H1 (cell line): Measurements from ENCODE around the gene MYLK. TPM values are rescaled to one million over a fixed set of nuclear protein-coding genes. Genes with fewer than 3 reads are reported as not detected.

Experiments used
- CTCF ChIA-PET: fragments of 300-600 bp; sonication (Branson Sonifier 250); formaldehyde crosslinking; loops from one replicate; lab custom pipeline; 2021; ENCODE audit not compliant: partially characterized antibody; lab: Charles Lee
- POLR2A ChIA-PET: fragments of 300-600 bp; sonication (Branson Sonifier 250); formaldehyde crosslinking; loops from one replicate; lab custom pipeline; 2021; ENCODE audit warnings: inconsistent platforms; ENCODE audit not compliant: partially characterized antibody; lab: Charles Lee
- DNase-seq, 2 experiments: peaks; one replicate each; pipeline versions ENCODE4 v3.0.0 to v3.0.0-alpha.2; 2010 to 2022; ENCODE audit warnings: low spot score in 2 of 2, low read depth in 1 of 2, mixed read lengths in 1 of 2
- FAIRE-seq: peaks from 2 replicates; lab custom pipeline; 2011; peaks lifted over from hg19 to GRCh38; lab: Jason Lieb, UNC
- H2AFZ ChIP-seq: 2 replicates; pipeline ENCODE4 v1.8.1; 2012; ENCODE audit warnings: low read length, inconsistent platforms
- H2AK5ac ChIP-seq: 2 replicates; pipeline ENCODE4 v1.6.1; 2013; ENCODE audit warnings: low read depth, low read length
- H2BK120ac ChIP-seq: replicated peaks from 2 replicates; pipeline ENCODE3; 2013; ENCODE audit warnings: low read depth, low read length, inconsistent platforms
- H2BK12ac ChIP-seq: 2 replicates; pipeline ENCODE4 v1.6.1; 2013; ENCODE audit warnings: low read depth, low read length
- H2BK15ac ChIP-seq: 2 replicates; pipeline ENCODE4 v1.6.1; 2013; ENCODE audit warnings: low read length
- H2BK20ac ChIP-seq: 2 replicates; pipeline ENCODE4 v1.6.1; 2013; ENCODE audit warnings: low read length
- H2BK5ac ChIP-seq: 2 replicates; pipeline ENCODE4 v1.6.1; 2013; ENCODE audit warnings: low read depth, low read length
- H3K14ac ChIP-seq: 2 replicates; pipeline ENCODE4 v1.6.1; 2013; ENCODE audit warnings: inconsistent platforms; ENCODE audit not compliant: insufficient read length
- H3K18ac ChIP-seq: 2 replicates; pipeline ENCODE4 v1.6.1; 2013; ENCODE audit warnings: low read length; ENCODE audit errors: extremely low read depth
- H3K23ac ChIP-seq: 2 replicates; pipeline ENCODE4 v1.6.1; 2013; ENCODE audit warnings: inconsistent platforms; ENCODE audit not compliant: insufficient read length
- H3K23me2 ChIP-seq: 2 replicates; pipeline ENCODE4 v1.6.1; 2013; ENCODE audit warnings: low read depth, low read length
- H3K27ac ChIP-seq: 2 replicates; pipeline ENCODE4 v1.6.1; 2011; ENCODE audit warnings: low read depth, low read length, inconsistent platforms
- H3K27me3 ChIP-seq, 4 experiments: replicated peaks in 1 of 4; 1 replicate in 1 of 4; 2 replicates in 3 of 4; pipeline versions ENCODE4 v1.6.1 to v1.8.1; 2011 to 2013; ENCODE audit warnings: low read length in 3 of 4, mild to moderate bottlenecking in 3 of 4, inconsistent platforms in 2 of 4, mixed read lengths in 2 of 4, moderate library complexity in 1 of 4; ENCODE audit not compliant: control insufficient read depth in 3 of 4, insufficient read depth in 3 of 4; ENCODE audit errors: extremely low read depth in 1 of 4
- H3K36me3 ChIP-seq, 4 experiments: 2 replicates each; pipeline versions ENCODE4 v1.6.1 to v1.8.1; 2011 to 2013; ENCODE audit warnings: mild to moderate bottlenecking in 4 of 4, low read length in 3 of 4, moderate library complexity in 2 of 4, control low read depth in 1 of 4, inconsistent platforms in 1 of 4; ENCODE audit not compliant: insufficient read depth in 4 of 4, control insufficient read depth in 2 of 4
- H3K4ac ChIP-seq: replicated peaks from 2 replicates; pipeline ENCODE3; 2013; ENCODE audit warnings: low read length, low read depth, mixed read lengths, inconsistent platforms; ENCODE audit not compliant: insufficient read length
- H3K4me1 ChIP-seq, 4 experiments: replicated peaks in 1 of 4; 1 replicate in 1 of 4; 2 replicates in 3 of 4; pipeline versions ENCODE4 v1.6.1 to v1.8.1; 2011 to 2013; ENCODE audit warnings: low read length in 3 of 4, inconsistent platforms in 2 of 4, mixed read lengths in 1 of 4; ENCODE audit not compliant: insufficient read depth in 4 of 4, control insufficient read depth in 3 of 4
- H3K4me2 ChIP-seq, 2 experiments: 2 replicates each; pipeline versions ENCODE4 v1.6.1 to v1.8.1; 2011 to 2013; ENCODE audit warnings: low read depth in 2 of 2, low read length in 2 of 2, control low read depth in 1 of 2, inconsistent platforms in 1 of 2, mild to moderate bottlenecking in 1 of 2; ENCODE audit not compliant: insufficient read depth in 1 of 2
- H3K4me3 ChIP-seq, 4 experiments: fragments of 200-600, 300-600 bp in 1 of 4; sonication (generic), shearing (Covaris generic), sonication (Bioruptor Twin) in 1 of 4; 2 replicates each; pipeline versions ENCODE4 v1.5.1 to v1.8.1; 2011 to 2016; ENCODE audit warnings: low read length in 4 of 4, low read depth in 3 of 4, control low read depth in 2 of 4, inconsistent platforms in 2 of 4, mild to moderate bottlenecking in 2 of 4, mixed read lengths in 1 of 4, moderate library complexity in 1 of 4; ENCODE audit not compliant: insufficient read depth in 2 of 4; ENCODE audit errors: extremely low read depth in 1 of 4
- H3K56ac ChIP-seq: replicated peaks from 2 replicates; pipeline ENCODE3; 2013; ENCODE audit warnings: low read depth, mild to moderate bottlenecking, mixed read lengths, low read length, inconsistent platforms; ENCODE audit not compliant: insufficient read length
- H3K79me1 ChIP-seq: 2 replicates; pipeline ENCODE4 v1.6.1; 2013; ENCODE audit warnings: low read depth, low read length, control low read depth
- H3K79me2 ChIP-seq, 2 experiments: 2 replicates each; pipeline versions ENCODE4 v1.6.1 to v1.8.1; 2012 to 2013; ENCODE audit warnings: low read length in 2 of 2, mild to moderate bottlenecking in 2 of 2, inconsistent platforms in 1 of 2; ENCODE audit not compliant: insufficient read depth in 2 of 2, control insufficient read depth in 1 of 2
- H3K9ac ChIP-seq, 4 experiments: replicated peaks in 1 of 4; 1 replicate in 1 of 4; 2 replicates in 3 of 4; pipeline versions ENCODE4 v1.6.1 to v1.8.1; 2011 to 2013; ENCODE audit warnings: low read depth in 3 of 4, low read length in 3 of 4, control low read depth in 2 of 4, mild to moderate bottlenecking in 2 of 4, moderate library complexity in 2 of 4, inconsistent platforms in 1 of 4; ENCODE audit errors: extremely low read depth in 1 of 4
- H3K9me3 ChIP-seq, 2 experiments: 2 replicates each; pipeline versions ENCODE4 v1.6.1 to v1.8.1; 2012 to 2013; ENCODE audit warnings: mild to moderate bottlenecking in 2 of 2, moderate library complexity in 2 of 2, control low read depth in 1 of 2, inconsistent platforms in 1 of 2, low read depth in 1 of 2, low read length in 1 of 2, mixed read lengths in 1 of 2; ENCODE audit not compliant: insufficient read depth in 2 of 2
- H4K20me1 ChIP-seq, 2 experiments: replicated peaks in 1 of 2; 2 replicates each; pipeline versions ENCODE3 to v1.8.1; 2011 to 2013; ENCODE audit warnings: inconsistent platforms in 2 of 2, low read length in 2 of 2, mild to moderate bottlenecking in 1 of 2; ENCODE audit not compliant: insufficient read depth in 2 of 2, control insufficient read depth in 1 of 2
- H4K5ac ChIP-seq: 2 replicates; pipeline ENCODE4 v1.6.1; 2013; ENCODE audit warnings: low read length, low read depth, mixed read lengths, inconsistent platforms; ENCODE audit not compliant: insufficient read length
- H4K8ac ChIP-seq: 2 replicates; pipeline ENCODE4 v1.8.0; 2013; ENCODE audit warnings: mild to moderate bottlenecking, moderate library complexity, low read length, inconsistent platforms; ENCODE audit not compliant: insufficient read depth; ENCODE audit errors: extremely low read depth
- H4K91ac ChIP-seq: replicated peaks from 2 replicates; pipeline ENCODE3; 2013; ENCODE audit warnings: low read length, mixed read lengths, inconsistent platforms; ENCODE audit not compliant: insufficient read length
- ASH2L ChIP-seq: fragments of 200-600, 300-600 bp; sonication (generic); IDR thresholded peaks from one replicate; pipeline ENCODE4 v1.7.1; 2017; ENCODE audit warnings: low read length
- BCL11A ChIP-seq, 2 experiments: IDR thresholded peaks; one replicate each; pipeline ENCODE4 v1.6.1; 2011; ENCODE audit warnings: low read depth in 2 of 2, low read length in 2 of 2, mild to moderate bottlenecking in 2 of 2
- CTBP2 ChIP-seq: IDR thresholded peaks from 2 replicates; pipeline ENCODE4 v1.7.0; 2011; ENCODE audit warnings: borderline replicate concordance, mild to moderate bottlenecking, moderate library complexity, mixed read lengths, low read length; ENCODE audit not compliant: insufficient read depth, insufficient read length
- EGR1 ChIP-seq: IDR thresholded peaks from 2 replicates; pipeline ENCODE4 v1.6.1; 2011; ENCODE audit warnings: low read depth, low read length, borderline replicate concordance
- HDAC6 ChIP-seq: IDR thresholded peaks from one replicate; pipeline ENCODE4 v1.7.1; 2012; ENCODE audit warnings: low read depth, mild to moderate bottlenecking, inconsistent platforms, low read length, moderate library complexity
- PHF8 ChIP-seq: fragments of 200-600 bp; sonication (generic); conservative IDR thresholded peaks from 2 replicates; pipeline ENCODE4 v1.7.1; 2012; ENCODE audit warnings: low read depth, mild to moderate bottlenecking, inconsistent platforms, low read length, moderate library complexity
- RBBP5 ChIP-seq: IDR thresholded peaks from 2 replicates; pipeline ENCODE4 v1.7.1; 2012; ENCODE audit warnings: low read depth, mild to moderate bottlenecking, inconsistent platforms, low read length, moderate library complexity, borderline replicate concordance
- RNF2 ChIP-seq: fragments of 200-900, 300-1000 bp; sonication (generic); IDR thresholded peaks from 2 replicates; pipeline ENCODE4 v1.7.1; 2016; ENCODE audit warnings: borderline replicate concordance, low read depth, mild to moderate bottlenecking, antibody characterized with exemption, low read length; ENCODE audit not compliant: poor library complexity, severe bottlenecking; ENCODE audit errors: missing control alignments
- RXRA ChIP-seq: IDR thresholded peaks from 2 replicates; pipeline ENCODE4 v1.6.1; 2011; ENCODE audit warnings: low read depth, mild to moderate bottlenecking, low read length, moderate library complexity; ENCODE audit not compliant: insufficient read depth
- SAP30 ChIP-seq: fragments of 300-600 bp; sonication (generic); IDR thresholded peaks from 2 replicates; pipeline ENCODE4 v1.7.1; 2012; ENCODE audit warnings: low read length, moderate library complexity, mild to moderate bottlenecking, inconsistent platforms; ENCODE audit not compliant: insufficient read depth, insufficient replicate concordance
- SP2 ChIP-seq: IDR thresholded peaks from 2 replicates; pipeline ENCODE4 v1.6.1; 2012; ENCODE audit warnings: mild to moderate bottlenecking, low read length, inconsistent platforms
- TBP ChIP-seq: IDR thresholded peaks from 2 replicates; pipeline ENCODE4 v1.6.1; 2011; ENCODE audit warnings: low read depth, low read length, improper control_type of control experiment
- TEAD4 ChIP-seq: IDR thresholded peaks from 2 replicates; pipeline ENCODE4 v1.6.1; 2012; ENCODE audit warnings: low read depth, low read length, inconsistent platforms, mixed read lengths
- WGBS, 2 experiments: shearing (Covaris generic) in 1 of 2; methylation state at CpG; one replicate each; pipeline versions ENCODE4 v1.1.6 to v1.1.7; 2013 to 2015; ENCODE audit warnings: low lambda C conversion rate in 2 of 2, mixed read lengths in 2 of 2, inconsistent platforms in 1 of 2, low coverage in 1 of 2, missing lambda C conversion rate in 1 of 2; ENCODE audit not compliant: insufficient replicate concordance in 2 of 2, insufficient coverage in 1 of 2, insufficient read length in 1 of 2; ENCODE audit errors: extremely low coverage in 1 of 2, missing lambda C conversion rate in 1 of 2; 5-methylcytosine and 5-hydroxymethylcytosine counted together
- polyA plus RNA-seq, 7 experiments: library from polyadenylated mRNA; depleted of rRNA in 3 of 7; stranded (reverse) in 5 of 7; unstranded in 2 of 7; fragments of >200 nt in 5 of 7; fragments of 200-250 nt in 2 of 7; gene quantifications; 1 replicate in 5 of 7; 2 replicates in 1 of 7; 4 replicates in 1 of 7; pipeline versions ENCODE4 v1.2.1 to v1.2.3, GENCODE V29; 2011 to 2013; ENCODE audit warnings: missing spikeins in 2 of 7, mixed read lengths in 2 of 7
- total RNA-seq: library from RNA; stranded (reverse); fragmentation: NEBNext Ultra II Directional; extraction: Animal tissue kit (Norgen Biotek cat#: 25700); gene quantifications from 2 replicates; pipeline ENCODE4 v1.2.1, GENCODE V29; 2021

Gene MYLK
- total and polyA plus RNA-seq, 2 of the 8 experiments (the other 6 are each of a cell fraction or from before 2014, with no cell fraction given), result 11.6 to 21.3 TPM

- no peaks in the 10 kb centered on the region for H3K9me3 ChIP-seq
- no peak overlapping the region for H3K4ac ChIP-seq
- no peak overlapping the region for H3K4me2 ChIP-seq
- no peak overlapping the region for H2BK5ac ChIP-seq
- no peak overlapping the region for H2AFZ ChIP-seq
- H3K18ac ChIP-seq, result no peak overlapping the region
- H3K27ac ChIP-seq, result no peak overlapping the region
- H3K56ac ChIP-seq, result no peak overlapping the region
- no peak overlapping the region for H2BK20ac ChIP-seq
- H3K36me3 ChIP-seq, result no peaks in the 10 kb centered on the region
- H3K79me1 ChIP-seq, result no peaks in the 10 kb centered on the region
- POLR2A ChIA-PET, result interaction anchor here (0.6 kb wide), 1 partner anchor 16 kb away, joined by 3 read pairs; no protein-coding TSS in a partner anchor
- H3K9ac ChIP-seq, result no peak overlapping the region
- H3K4me1 ChIP-seq, result no peaks in the 10 kb centered on the region
- no peaks in the 10 kb centered on the region for H3K23me2 ChIP-seq
- H4K20me1 ChIP-seq, result no peaks in the 10 kb centered on the region
- H4K91ac ChIP-seq, result no peak overlapping the region
- no peak overlapping the region for H2BK12ac ChIP-seq
- WGBS, 2 experiments, result 92% methylated on average over 6 of the region's 6 CpGs; no CpG with 5 or more reads in 1 of the 2 experiments
- no peak overlapping the region for H3K4me3 ChIP-seq
- no peak overlapping the region for H3K23ac ChIP-seq
- H3K14ac ChIP-seq, result no peak overlapping the region
- FAIRE-seq, result no peak
- no peak overlapping the region for H2BK15ac ChIP-seq
- H4K8ac ChIP-seq, result no peak overlapping the region; the same call in 1 of the 2 replicates
- no peaks in the 10 kb centered on the region for H3K27me3 ChIP-seq
- no peak for TF ChIP-seq SAP30
- no peak for TF ChIP-seq SP2
- TF ChIP-seq ASH2L, result no peak
- no peak for TF ChIP-seq TEAD4
- TF ChIP-seq RXRA, result no peak
- no peak for TF ChIP-seq EGR1
- no peak for TF ChIP-seq HDAC6
- TF ChIP-seq CTBP2, result no peak
- TF ChIP-seq BCL11A (IDR thresholded peaks at IDR 0.05; ENCODE audit: low read depth in 2 of 2, low read length in 2 of 2), result no peak
- TF ChIP-seq TBP, result no peak
- TF ChIP-seq PHF8, result no peak
- no peak for TF ChIP-seq RBBP5
- no peak for TF ChIP-seq RNF2
- no peak for DNase-seq
- no peak overlapping the region for H4K5ac ChIP-seq
- H2BK120ac ChIP-seq, result no peak overlapping the region
- H2AK5ac ChIP-seq, result no peak overlapping the region
- no peaks in the 10 kb centered on the region for H3K79me2 ChIP-seq
- CTCF ChIA-PET, result interaction anchor here (1.1 to 4.5 kb wide), 4 partner anchors 9 to 98 kb away, joined by 4 to 22 read pairs (median 7); no protein-coding TSS in a partner anchor
Observed at GRCh38 chr3:123740391-123740822, 143.7 kb downstream of the MYLK start.
